Activated T-cell treated with anti-CD3 and anti-CD28 coated beads, Interleukin-2, amount 50 U/mL, for 24 hours (primary cell): Measurements from ENCODE around the gene PARD6A.
"Not testable (repeated sequence)": the region's sequence is repeated elsewhere in the genome, so short reads cannot be mapped to it uniquely, and the experiment has no call there.

Experiments used
- DNase-seq: peaks from one replicate; pipeline ENCODE4 v3.0.0-alpha.2; 2020
- H3K27ac Mint-ChIP-seq: 2 replicates; pipeline ENCODE4 v1.8.0; 2020; ENCODE audit warnings: mild to moderate bottlenecking, mixed read lengths
- H3K27me3 Mint-ChIP-seq: 2 replicates; pipeline ENCODE4 v1.8.0; 2020; ENCODE audit warnings: mixed read lengths
- H3K36me3 Mint-ChIP-seq: 2 replicates; pipeline ENCODE4 v1.8.0; 2020; ENCODE audit warnings: low read depth, mixed read lengths
- H3K4me1 Mint-ChIP-seq: 2 replicates; pipeline ENCODE4 v1.8.0; 2020; ENCODE audit warnings: low read depth, mixed read lengths
- H3K4me3 Mint-ChIP-seq: 2 replicates; pipeline ENCODE4 v1.8.0; 2020; ENCODE audit warnings: mild to moderate bottlenecking, moderate library complexity, mixed read lengths
- H3K9me3 Mint-ChIP-seq: 2 replicates; pipeline ENCODE4 v1.8.0; 2020; ENCODE audit warnings: mixed read lengths

PARD6A gene

DNA sequence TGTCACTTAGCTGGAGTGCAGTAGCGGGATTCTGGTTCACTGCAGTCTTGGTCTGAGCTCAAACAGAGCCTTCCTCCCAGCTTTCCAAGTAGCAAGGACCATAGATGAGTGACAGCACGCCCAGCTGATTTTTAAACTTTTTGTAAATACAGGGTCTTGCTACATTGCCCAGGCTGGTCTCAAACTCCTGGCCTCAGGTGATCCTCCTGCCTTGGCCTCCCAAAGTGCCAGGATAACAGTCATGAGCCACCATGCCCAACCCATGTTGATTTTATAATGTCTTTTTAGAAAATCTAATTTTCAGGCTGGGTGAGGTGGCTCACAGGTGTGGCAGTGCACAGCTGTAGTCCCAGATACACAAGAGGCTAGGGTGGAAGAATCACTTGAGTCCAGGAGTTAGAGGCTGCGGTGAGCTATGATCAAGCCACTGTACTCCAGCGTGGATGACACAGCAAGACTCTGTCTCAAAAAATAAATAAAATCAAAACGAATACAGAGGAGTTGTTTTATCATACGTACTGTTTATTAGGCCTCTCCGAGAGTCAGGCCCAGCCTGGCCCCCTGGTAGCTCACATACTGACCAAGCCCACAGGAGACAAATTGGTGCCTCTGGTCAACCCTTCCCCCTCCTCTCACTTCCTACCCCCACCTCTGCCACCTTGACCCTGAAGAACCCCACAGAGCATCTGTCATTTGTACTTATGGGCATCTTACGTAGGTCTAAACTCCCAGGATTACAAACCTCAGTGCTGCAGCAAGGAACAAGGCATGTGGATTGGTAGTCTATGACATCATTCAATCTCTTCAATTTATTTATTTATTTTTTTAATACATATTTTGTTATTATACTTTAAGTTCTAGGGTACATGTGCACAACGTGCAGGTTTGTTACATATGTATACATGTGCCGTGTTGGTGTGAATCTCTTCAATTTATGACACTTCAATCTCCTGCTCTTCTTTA, 19.5 kb downstream of the PARD6A start:
- peaks cover 54% of the 10 kb centered on the region for H3K36me3 Mint-ChIP-seq
- H3K9me3 Mint-ChIP-seq: no peaks in the 10 kb centered on the region
- H3K4me3 Mint-ChIP-seq: no peak overlapping the region
- DNase-seq: no peak
- H3K27ac Mint-ChIP-seq: no peak overlapping the region
- peaks cover 2% of the 10 kb centered on the region for H3K4me1 Mint-ChIP-seq
- H3K27me3 Mint-ChIP-seq: no peaks in the 10 kb centered on the region

DNA sequence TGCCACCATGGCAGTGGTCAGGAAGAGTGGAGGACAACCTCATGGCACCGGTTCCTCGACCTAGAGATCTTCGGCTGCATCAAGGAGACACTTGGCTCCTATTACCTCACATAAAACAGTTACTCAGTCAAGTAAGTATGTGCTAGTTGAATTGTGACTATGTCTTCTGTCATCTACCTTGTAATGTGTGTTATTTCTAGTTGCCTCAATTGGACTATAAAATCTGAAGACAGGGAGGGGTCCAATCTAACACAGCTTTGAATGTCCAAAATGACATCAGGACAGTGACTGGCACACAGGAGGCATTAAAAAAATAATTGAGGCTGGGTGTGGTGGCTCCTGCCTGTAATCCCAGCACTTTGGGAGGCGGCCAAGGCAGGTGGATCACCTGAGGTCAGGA, 23.0 kb downstream of the PARD6A start:
- Mint-ChIP-seq H3K27ac (no peak overlapping the region), H3K27me3 (no peaks in the 10 kb centered on the region), H3K4me1 (peaks cover 10% of the 10 kb centered on the region), H3K36me3 (peaks cover 50% of the 10 kb centered on the region), H3K9me3 (no peaks in the 10 kb centered on the region), H3K4me3 (no peak overlapping the region)
- no peak for DNase-seq

DNA sequence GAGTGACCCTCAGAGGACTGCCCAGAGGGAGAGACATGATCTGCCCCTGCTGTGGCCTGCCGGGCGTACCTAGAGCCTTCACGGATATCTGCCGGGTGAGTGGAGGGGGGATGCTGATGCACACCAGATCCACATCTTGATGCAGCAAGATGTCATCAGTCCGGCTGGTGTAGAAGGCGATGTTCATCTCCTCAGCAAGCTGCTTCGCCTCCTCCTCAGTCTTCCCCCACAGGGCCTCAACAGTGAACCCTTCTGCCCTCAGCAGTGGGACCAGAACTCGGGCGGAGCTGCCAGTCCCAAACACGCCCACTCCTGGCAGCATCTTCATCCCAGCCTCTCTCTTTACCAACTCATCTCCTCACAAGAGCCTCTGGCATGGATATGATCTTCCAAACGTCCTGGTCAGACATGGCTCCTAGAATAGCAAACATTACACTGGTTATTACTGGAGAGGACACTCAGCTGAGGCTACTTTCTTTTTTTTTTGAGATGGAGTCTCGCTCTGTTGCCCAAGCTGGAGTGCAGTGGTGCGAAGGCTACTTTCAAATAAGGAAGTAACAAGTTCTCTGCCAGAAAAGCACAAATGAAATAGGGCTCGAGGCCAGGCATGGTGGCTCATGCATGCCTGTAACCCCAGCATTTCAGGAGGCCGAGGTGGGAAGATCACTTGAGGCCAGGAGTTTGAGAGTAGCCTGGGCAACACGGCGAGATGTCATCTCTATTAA, 24.8 kb downstream of the PARD6A start:
- H3K9me3 Mint-ChIP-seq: no peaks in the 10 kb centered on the region
- peak overlapping the region; percentile 15 for H3K27ac Mint-ChIP-seq
- peaks cover 52% of the 10 kb centered on the region for H3K36me3 Mint-ChIP-seq
- H3K4me3 Mint-ChIP-seq: no peak overlapping the region
- DNase-seq: no peak
- H3K27me3 Mint-ChIP-seq: no peaks in the 10 kb centered on the region
- H3K4me1 Mint-ChIP-seq: peaks cover 12% of the 10 kb centered on the region

DNA sequence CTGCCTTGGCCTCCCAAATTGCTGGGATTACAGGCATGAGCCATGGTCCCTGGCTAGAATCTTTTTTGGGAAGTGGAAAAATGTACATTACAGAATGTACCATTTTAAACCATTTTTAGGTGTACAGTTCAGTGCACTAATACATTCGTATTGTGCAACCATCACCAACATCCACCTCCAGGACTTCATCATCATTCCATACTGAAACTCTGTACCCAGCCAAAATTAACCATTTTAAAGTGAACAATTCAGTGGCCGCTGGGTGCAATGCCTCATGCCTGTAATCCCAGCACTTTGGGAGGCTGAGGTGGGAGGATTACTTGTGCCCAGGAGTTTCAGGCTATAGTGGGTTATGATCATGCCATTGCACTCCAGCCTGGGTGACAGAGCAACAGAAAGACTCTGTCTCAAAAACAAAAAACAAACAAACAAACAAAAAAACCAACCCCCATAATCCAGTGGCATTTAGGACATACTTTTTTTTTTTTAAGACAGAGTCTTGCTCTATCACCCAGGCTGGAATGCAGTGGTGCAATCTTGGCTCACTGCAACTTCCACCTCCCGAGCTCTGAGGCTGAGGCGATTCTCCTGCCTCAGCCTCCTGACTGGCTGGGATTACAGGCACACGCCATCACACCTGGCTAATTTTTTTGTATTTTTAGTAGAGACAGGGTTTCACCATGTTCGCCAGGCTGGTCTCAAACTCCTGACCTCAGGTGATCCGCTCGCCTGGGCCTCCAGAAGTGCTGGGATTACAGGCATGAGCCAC, 32.9 kb downstream of the PARD6A start:
- not testable (repeated sequence) for DNase-seq, H3K27me3 Mint-ChIP-seq, H3K4me1 Mint-ChIP-seq, H3K27ac Mint-ChIP-seq, H3K9me3 Mint-ChIP-seq, H3K4me3 Mint-ChIP-seq
- peaks cover 27% of the 10 kb centered on the region for H3K36me3 Mint-ChIP-seq

DNA sequence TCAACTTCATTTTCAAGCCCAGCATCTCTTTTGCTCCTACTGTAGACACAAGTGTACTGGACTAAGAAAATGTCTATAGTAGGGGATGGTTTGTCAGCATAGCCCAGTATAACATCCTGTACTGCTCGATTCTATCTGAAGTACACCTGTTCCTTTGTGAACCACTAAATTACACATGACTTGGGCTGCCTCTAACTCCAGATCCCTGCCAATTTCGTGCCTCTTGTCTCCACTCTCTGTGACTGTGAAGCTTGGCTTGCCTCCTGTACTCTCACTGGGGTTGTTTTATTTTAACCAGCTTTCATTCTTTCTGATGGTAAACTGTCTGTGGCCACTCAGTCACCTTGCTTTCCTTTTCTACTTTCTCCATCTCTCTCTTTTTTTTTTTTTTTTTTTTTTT, 33.9 kb downstream of the PARD6A start:
- no peaks in the 10 kb centered on the region for H3K27me3 Mint-ChIP-seq
- peaks cover 4% of the 10 kb centered on the region for H3K4me1 Mint-ChIP-seq
- DNase-seq: no peak
- peaks cover 30% of the 10 kb centered on the region for H3K36me3 Mint-ChIP-seq
- no peak overlapping the region for H3K4me3 Mint-ChIP-seq
- no peak overlapping the region for H3K27ac Mint-ChIP-seq
- no peaks in the 10 kb centered on the region for H3K9me3 Mint-ChIP-seq

DNA sequence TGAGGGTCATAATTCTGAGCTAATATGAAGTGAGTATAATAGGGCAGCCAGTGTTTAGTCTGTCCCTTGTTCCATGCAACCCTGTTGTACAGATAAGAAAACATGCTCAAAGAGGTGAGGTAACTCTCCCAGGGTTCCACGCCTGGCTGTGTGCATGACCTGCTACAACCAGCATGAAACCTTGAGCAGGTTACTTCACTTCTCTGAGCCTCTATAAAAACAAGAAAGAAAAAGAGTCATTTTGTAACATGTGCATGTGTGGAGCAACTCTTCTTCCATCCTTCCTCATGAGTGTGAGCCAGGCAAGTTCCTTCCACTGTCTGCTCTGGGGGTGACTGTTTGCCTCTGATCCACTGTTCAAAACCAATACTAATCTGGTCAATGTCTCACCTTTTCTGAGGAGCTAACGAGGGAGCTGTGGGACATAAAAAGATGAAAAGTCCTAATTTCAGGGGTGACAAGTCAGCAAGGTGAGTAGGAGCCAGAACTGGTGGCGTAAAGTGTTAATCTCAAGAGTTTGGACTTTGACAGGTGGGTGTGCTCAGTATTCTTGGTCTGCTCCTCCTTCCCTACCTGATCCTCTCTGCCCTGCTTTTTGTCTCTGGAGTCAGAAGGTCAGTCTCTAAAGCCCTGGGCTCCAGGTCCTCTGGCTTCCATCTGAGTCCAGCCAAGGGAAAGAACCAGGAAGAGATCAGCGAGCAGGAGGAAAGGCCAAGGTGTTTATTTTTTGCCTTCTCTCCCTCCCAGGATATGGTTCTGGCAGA, 36.8 kb downstream of the PARD6A start:
- Mint-ChIP-seq H3K4me1 (no peaks in the 10 kb centered on the region), H3K27me3 (no peaks in the 10 kb centered on the region), H3K27ac (no peak overlapping the region), H3K9me3 (no peaks in the 10 kb centered on the region), H3K4me3 (no peak overlapping the region), H3K36me3 (peaks cover 18% of the 10 kb centered on the region)
- DNase-seq: no peak

DNA sequence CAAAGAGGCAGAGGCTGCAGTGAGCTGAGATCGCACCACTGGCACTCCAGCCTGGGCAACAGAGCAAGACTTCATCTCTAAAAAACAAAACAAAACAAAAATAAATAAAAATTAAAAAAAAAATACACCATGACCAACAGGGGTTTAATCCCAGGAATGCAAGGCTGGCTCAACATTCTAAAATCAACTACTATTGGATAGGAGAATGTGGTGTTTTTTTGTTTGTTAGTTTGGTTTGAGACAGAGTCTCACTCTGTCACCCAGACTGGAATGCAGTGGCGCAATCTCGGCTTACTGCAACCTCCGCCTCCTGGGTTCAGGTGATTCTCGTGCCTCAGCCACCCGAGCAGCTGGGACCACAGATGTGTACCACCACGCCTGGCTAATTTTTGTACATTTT, 38.5 kb downstream of the PARD6A start:
- no peaks in the 10 kb centered on the region for H3K27me3 Mint-ChIP-seq

DNA sequence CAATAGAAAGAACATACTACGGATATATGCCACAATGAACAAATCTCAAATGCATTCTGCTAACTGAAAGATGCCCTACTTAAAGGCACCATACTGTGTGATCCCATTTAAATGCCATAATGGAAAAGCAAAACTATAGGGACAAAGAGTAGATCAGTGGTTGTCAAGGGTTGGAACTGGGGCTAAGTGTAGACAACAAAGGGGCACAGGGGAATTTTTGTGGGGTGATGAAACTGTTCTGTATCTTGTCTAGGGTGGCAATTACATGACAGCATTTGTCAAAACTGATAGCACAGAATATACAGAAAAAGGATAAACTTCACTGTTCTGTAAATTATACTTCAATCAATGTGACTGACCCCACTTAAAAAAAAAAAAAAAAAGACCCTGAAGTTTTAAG, 40.7 kb downstream of the PARD6A start:
- Mint-ChIP-seq H3K9me3 (no peaks in the 10 kb centered on the region), H3K4me1 (peaks cover 23% of the 10 kb centered on the region), H3K27me3 (no peaks in the 10 kb centered on the region), H3K4me3 (no peak overlapping the region), H3K36me3 (peaks cover 22% of the 10 kb centered on the region), H3K27ac (no peak overlapping the region)
- no peak for DNase-seq

More for the DNA sequence above, 38.5 kb downstream of the PARD6A start:
- Mint-ChIP-seq H3K36me3 (peaks cover 18% of the 10 kb centered on the region), H3K9me3 (no peaks in the 10 kb centered on the region), H3K4me1 (peaks cover 13% of the 10 kb centered on the region), H3K27ac (no peak overlapping the region), H3K4me3 (no peak overlapping the region)
- DNase-seq: no peak

DNA sequence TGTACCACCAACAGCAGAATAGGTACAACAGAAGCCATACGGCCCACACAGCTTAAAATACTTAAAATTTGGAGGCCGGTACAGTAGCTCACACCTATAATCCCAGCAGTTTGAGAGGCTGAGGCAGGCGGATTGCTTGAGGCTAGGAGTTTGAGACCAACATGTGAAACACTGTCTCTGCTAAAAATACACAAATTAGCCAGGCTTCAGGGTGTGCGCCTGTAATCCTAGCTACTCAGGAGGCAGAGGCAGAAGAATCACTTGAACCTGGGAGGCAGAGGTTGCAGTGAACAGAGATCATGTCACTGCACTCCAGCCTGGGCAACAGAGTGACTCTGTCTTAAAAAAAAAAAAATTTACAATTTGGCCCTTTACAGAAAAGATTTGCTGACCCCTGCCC, 41.4 kb downstream of the PARD6A start:
- no peak overlapping the region for H3K4me3 Mint-ChIP-seq
- no peak for DNase-seq
- H3K4me1 Mint-ChIP-seq: peaks cover 23% of the 10 kb centered on the region
- H3K27ac Mint-ChIP-seq: no peak overlapping the region
- no peaks in the 10 kb centered on the region for H3K9me3 Mint-ChIP-seq
- H3K27me3 Mint-ChIP-seq: no peaks in the 10 kb centered on the region
- peaks cover 22% of the 10 kb centered on the region for H3K36me3 Mint-ChIP-seq

DNA sequence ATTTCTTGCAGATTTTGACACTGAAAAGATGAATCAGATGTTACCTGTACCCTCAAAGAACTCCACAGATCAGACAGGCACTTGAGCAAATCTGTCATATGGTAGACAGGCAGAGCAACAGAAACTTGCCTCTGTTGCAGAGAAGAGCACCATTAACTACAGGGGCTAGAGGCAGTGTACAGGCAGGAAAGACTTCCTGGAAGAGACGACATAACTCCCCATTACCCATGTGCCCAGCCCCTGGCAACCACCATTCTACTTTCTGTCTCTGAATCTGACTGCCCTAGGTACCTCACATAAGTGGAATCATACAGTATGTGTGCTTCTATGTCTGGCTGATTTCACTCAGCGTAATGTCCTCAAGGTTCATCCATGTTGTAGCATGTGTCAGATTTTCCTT, 42.9 kb downstream of the PARD6A start:
- no peak overlapping the region for H3K4me3 Mint-ChIP-seq
- peaks cover 9% of the 10 kb centered on the region for H3K36me3 Mint-ChIP-seq
- peak overlapping the region; percentile 70 for H3K27ac Mint-ChIP-seq
- no peak for DNase-seq
- no peaks in the 10 kb centered on the region for H3K9me3 Mint-ChIP-seq
- no peaks in the 10 kb centered on the region for H3K27me3 Mint-ChIP-seq
- H3K4me1 Mint-ChIP-seq: peaks cover 28% of the 10 kb centered on the region

DNA sequence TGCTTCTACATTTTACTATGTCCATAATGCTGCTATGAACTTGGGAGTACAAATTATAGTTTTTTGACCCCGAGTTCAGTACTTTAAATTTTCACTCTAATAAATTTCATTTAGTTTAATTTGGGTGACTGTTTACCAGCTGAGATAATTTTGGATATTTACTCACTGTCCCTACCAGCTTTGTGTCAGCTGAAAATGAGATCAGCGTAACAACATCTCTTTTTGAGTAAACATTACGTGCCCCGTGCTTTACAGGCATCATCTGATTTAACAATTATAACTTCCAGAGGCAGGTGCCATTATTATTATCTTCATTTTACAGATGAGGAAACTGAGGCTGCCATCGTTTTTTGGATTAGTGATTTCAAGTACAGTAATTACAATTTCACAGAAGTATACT, 43.4 kb downstream of the PARD6A start:
- peaks cover 6% of the 10 kb centered on the region for H3K36me3 Mint-ChIP-seq
- no peak overlapping the region for H3K4me3 Mint-ChIP-seq
- peak overlapping the region; percentile 70 for H3K27ac Mint-ChIP-seq
- DNase-seq: no peak
- H3K9me3 Mint-ChIP-seq: no peaks in the 10 kb centered on the region
- no peaks in the 10 kb centered on the region for H3K27me3 Mint-ChIP-seq
- H3K4me1 Mint-ChIP-seq: peaks cover 28% of the 10 kb centered on the region

DNA sequence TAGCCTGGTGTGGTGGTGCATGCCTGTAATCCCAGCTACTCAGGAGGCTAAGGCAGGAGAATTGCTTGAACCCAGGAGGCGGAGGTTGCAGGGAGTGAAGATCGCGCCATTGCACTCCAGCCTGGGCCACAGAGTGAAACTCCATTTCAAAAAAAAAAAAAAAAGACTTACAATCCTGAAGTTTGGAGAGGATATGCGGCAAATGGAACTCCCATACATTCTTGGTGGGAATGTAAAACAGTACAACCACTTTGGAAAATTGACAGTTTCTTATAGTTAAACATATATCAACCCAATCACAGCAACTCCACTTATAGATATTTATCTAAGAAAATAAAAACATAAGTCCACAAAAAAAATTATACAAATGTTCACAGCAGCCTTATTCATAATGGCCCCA, 46.5 kb downstream of the PARD6A start:
- Mint-ChIP-seq H3K27ac (no peak overlapping the region), H3K36me3 (peaks cover 8% of the 10 kb centered on the region), H3K4me3 (no peak overlapping the region), H3K4me1 (peaks cover 35% of the 10 kb centered on the region), H3K27me3 (no peaks in the 10 kb centered on the region), H3K9me3 (no peaks in the 10 kb centered on the region)
- no peak for DNase-seq

DNA sequence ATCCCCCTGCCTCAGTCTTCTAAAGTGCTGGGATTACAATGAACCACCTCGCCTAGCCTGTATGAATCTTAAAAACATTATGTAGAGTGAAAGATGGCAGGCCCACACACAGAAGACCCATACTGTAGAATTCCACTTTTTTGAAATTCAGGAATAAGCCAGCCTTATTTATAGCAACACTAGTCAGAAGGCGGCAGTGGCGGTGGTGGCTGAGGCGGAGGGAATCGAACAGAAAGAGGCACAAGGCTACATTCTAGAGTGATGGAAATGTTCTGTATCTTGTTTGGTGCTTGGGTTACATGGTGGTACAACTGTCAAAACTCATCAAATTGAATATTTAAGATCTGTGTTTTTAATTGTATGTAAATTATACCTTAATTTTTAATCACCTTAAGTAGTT, 47.0 kb downstream of the PARD6A start:
- Mint-ChIP-seq H3K36me3 (peaks cover 8% of the 10 kb centered on the region), H3K27me3 (no peaks in the 10 kb centered on the region), H3K9me3 (no peaks in the 10 kb centered on the region), H3K4me3 (no peak overlapping the region), H3K4me1 (peaks cover 34% of the 10 kb centered on the region), H3K27ac (no peak overlapping the region)
- DNase-seq: no peak

DNA sequence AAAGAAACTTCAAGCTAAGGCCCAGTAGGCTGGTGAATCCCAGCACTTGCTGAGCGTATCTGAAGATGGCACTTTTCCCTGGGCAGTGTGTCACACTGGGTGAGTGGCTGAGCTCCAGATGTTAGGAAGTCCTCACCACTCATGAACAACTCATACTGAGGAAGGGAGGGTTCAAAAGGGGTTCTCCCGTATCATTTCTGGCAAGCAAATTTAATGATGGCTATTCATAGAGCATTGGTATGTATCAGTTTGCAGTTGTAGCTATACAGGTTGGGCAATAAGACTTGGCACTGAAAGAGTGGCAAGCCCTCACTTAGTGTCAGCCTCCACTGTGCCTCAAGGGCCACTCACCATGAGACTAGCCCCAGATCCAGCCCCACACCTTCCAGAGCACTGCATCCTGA, 47.6 kb downstream of the PARD6A start:
- Mint-ChIP-seq H3K27ac (peak overlapping the region; percentile 7), H3K4me1 (peaks cover 32% of the 10 kb centered on the region), H3K9me3 (no peaks in the 10 kb centered on the region), H3K4me3 (no peak overlapping the region), H3K36me3 (peaks cover 12% of the 10 kb centered on the region), H3K27me3 (no peaks in the 10 kb centered on the region)
- no peak for DNase-seq
